Fibroblast of skin of right quadriceps (primary cell): ENCODE data around the gene OR8D2.
A peak's percentile ranks its signal among the peaks of the same experiment; 100 is the strongest.

Experiments used
- DNase-seq: peaks from one replicate; pipeline ENCODE4 v3.0.0-alpha.2; 2013

The OR8D2 gene

DNA sequence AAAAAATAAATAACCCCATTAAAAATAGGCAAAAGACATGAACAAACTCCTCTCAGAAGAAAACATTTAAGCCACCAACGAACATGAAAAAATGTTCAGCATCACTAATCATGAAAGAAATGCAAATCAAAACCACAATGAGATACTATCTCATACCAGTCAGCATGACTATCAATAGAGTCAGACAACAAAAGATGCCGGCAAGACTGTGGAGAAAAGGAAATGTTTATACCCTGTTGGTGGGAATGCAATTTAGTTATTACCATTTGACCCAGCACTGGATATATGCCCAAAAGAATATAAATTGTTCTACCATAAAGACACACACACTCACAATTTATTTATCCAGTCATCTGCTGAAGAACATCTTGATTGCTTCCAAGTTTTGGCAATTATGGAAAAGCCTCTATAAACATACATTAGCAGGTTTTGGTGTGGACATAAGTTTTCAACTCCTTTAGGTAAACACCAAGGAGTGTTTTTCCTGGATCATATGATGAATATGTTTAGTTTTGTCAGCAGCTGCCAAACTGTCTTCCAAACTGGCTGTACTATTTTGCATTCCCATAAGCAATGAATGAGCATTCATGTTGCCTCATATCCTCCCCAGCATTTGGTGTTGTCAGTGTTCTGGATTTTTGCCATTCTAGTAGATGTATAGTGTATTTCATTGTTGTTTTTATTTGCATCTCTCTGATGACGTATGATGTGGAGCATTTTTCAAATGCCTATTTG lies 34.2 kb downstream of the OR8D2 start:
- peak; percentile 89 for DNase-seq

DNA sequence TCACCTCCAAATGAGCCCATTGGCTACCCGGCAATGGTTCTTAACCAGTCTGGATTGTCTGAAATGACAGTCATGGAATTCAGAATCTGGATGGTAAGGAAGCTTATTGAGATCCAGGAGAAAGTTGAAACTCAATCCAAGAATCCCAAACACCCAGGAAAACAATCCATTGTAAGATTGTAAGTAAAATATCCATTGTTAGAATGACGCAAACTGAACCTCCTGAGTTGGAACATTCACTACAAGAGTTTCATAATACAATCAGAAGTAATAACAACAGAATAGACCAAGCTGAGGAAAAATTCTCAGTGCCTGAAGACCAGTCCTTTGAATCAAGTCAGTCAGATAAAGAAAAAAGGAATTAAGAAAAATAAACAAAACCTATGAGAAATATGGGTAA lies 41.7 kb downstream of the OR8D2 start:
- no peak for DNase-seq

DNA sequence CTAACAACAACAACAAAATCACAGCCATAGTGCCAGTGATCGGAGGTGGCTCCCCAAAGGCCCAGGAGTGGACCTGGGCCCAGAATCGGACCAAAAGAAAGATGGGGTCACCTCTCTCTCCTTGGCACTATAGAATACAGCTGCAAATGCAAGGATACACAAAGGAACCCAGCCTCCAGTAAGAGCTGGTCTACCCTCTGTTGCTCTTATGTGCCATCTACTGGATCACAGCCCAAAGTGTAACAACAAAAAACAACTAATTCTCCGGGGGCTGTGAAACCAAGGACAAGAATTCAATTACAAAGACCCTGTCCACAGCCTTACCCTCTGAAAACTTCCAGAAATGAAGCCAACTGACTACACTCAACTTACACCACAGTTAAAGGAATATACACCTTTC lies 42.2 kb downstream of the OR8D2 start:
- DNase-seq: no peak

DNA sequence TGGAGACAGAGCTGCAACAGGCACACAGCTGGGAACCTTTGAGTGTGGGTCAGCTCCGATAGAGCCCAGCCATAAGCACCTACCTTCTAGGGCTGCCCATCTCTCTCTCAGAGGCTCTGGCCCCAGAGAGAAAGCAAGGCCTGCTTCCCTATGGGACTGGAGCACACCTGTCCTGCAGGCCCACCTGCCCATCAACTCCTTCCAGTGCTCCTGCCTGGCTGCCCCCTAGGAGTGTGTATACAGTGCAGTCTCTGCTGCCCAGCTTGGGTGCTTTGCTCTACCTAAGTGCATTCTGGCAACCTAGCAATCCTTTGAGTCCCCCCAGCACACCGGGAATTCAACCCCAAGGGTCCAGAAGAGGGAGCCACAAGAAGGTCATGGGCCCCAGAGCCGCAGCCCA lies 42.8 kb downstream of the OR8D2 start:
- no peak for DNase-seq

DNA sequence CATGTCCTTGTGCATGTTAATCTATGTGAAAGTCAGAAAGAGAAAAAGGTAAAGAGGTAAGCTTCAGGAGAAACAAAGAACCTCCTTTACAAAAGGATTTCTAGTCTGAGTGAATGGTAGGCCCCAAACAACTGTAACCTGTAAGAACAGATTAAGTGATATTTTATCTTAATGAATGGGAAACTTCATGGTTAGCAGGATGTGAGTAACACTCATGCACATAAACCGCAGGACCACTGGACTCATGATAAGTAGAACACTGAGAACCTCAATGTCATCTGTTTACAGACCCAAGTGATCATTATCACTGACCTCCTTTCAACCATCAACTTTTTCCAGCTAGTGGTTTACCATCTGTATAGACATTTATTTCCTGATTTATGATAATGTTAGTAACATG lies 43.9 kb downstream of the OR8D2 start:
- DNase-seq: peak; percentile 40

DNA sequence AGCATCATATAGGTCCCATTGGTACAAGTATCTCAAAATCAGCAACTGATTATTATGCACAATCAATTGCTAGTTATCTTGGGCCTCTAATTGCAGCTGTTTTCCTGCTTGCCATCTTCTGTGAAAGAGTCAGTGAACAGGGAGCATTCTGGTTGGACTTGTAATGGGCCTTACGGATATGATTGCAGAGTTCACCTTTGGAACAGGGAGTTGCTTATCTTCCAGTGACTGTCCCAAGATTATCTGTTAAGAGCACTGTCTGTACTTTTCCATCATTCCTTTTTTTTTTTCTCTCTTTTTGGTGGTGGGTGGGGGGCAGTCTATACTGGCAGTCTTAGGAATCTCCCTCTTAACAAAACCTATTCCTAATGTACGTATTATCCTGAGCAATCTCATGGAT lies 46.0 kb downstream of the OR8D2 start:
- DNase-seq: no peak

DNA sequence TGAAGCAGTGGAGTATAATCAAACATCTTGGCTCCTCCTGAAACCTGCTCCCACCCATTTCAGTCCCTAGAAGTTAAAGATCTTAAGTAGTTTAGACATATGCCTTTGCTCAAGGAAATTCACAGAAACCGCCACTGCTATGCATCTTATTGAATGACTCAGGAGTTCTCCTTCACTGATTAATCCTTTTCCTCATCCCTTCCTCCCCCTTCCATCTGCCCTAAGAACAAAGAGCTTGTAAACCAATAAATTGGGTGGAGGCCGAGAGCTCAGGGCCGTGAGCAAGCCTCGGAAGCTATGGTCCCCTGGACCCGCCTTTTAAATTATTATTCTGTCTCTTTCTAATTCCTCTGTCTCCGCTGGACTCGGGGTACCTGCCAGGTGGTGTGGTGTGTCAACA lies 49.1 kb downstream of the OR8D2 start:
- peak; percentile 18 for DNase-seq
